GM06990 (cell line): Measurements from ENCODE around the gene CCT8.
"Not testable (repeated sequence)": the region's sequence is repeated elsewhere in the genome, so short reads cannot be mapped to it uniquely, and the experiment has no call there.

Source experiments
- DNase-seq: peaks from one replicate; pipeline ENCODE4 v3.0.0-alpha.2; 2011; ENCODE audit not compliant: insufficient read length; ENCODE audit errors: extremely low read depth
- H3K27me3 ChIP-seq: replicated peaks from 2 replicates; pipeline ENCODE4 v1.6.0; 2011; ENCODE audit warnings: low read length; ENCODE audit not compliant: control insufficient read depth, insufficient read depth
- H3K36me3 ChIP-seq: 2 replicates; pipeline ENCODE4 v1.5.1; 2011; ENCODE audit warnings: low read length; ENCODE audit not compliant: control insufficient read depth, insufficient read depth
- H3K4me3 ChIP-seq: replicated peaks from 2 replicates; pipeline ENCODE4 v1.5.1; 2011; ENCODE audit warnings: low read depth, mild to moderate bottlenecking, control low read depth, low read length
- CTCF ChIP-seq: IDR thresholded peaks from 2 replicates; pipeline ENCODE4 v1.5.1; 2011; ENCODE audit warnings: low read length, control low read depth, mild to moderate bottlenecking, inconsistent platforms; ENCODE audit not compliant: insufficient read depth, poor library complexity, severe bottlenecking

Gene CCT8

GRCh38 chr21:29082046-29082815 is 8.8 kb upstream of the CCT8 start:
- TF ChIP-seq CTCF, result no peak
- Histone ChIP-seq H3K27me3 (no peaks in the 10 kb centered on the region), H3K4me3 (no peak overlapping the region), H3K36me3 (no peaks in the 10 kb centered on the region; the same call in 1 of the 2 replicates)
- DNase-seq, result no peak

- no peak for DNase-seq
- Histone ChIP-seq H3K27me3 (no peaks in the 10 kb centered on the region), H3K36me3 (no peaks in the 10 kb centered on the region; the same call in 1 of the 2 replicates), H3K4me3 (no peak overlapping the region)
- TF ChIP-seq CTCF, result no peak
Observed at GRCh38 chr21:29080454-29080941, 7.0 kb upstream of the CCT8 start.

GRCh38 chr21:29078869-29079767 is 5.7 kb upstream of the CCT8 start:
- peak; percentile 36 for DNase-seq
- no peak overlapping the region for H3K4me3 ChIP-seq
- TF ChIP-seq CTCF, result no peak

GRCh38 chr21:29077651-29078090 is 4.2 kb upstream of the CCT8 start:
- no peak for TF ChIP-seq CTCF
- H3K4me3 ChIP-seq, result no peak overlapping the region; the same call in 1 of the 2 replicates
- peak; percentile 34 for DNase-seq
- no peaks in the 10 kb centered on the region for H3K27me3 ChIP-seq
- H3K36me3 ChIP-seq, result no peaks in the 10 kb centered on the region; the same call in 1 of the 2 replicates

More at GRCh38 chr21:29078869-29079767, 5.7 kb upstream of the CCT8 start:
- Histone ChIP-seq H3K36me3 (no peaks in the 10 kb centered on the region; the same call in 1 of the 2 replicates), H3K27me3 (no peaks in the 10 kb centered on the region)

- DNase-seq, result peak; percentile 50
- not testable (repeated sequence) for H3K27me3 ChIP-seq, H3K36me3 ChIP-seq
- H3K4me3 ChIP-seq, result peak overlapping the region; percentile 15
Observed at GRCh38 chr21:29076731-29077640, 3.5 kb upstream of the CCT8 start.
